NCI-H1105 (cell line): ENCODE measurements around the gene PLEKHJ1.
A peak's percentile ranks its signal among the peaks of the same experiment; 100 is the strongest.
"Not testable (repeated sequence)": the region's sequence is repeated elsewhere in the genome, so short reads cannot be mapped to it uniquely, and the experiment has no call there.

Experiments used
- DNase-seq: peaks from one replicate; lab custom pipeline; 2025; lab: John Stamatoyannopoulos, UW

Gene PLEKHJ1, protein sequence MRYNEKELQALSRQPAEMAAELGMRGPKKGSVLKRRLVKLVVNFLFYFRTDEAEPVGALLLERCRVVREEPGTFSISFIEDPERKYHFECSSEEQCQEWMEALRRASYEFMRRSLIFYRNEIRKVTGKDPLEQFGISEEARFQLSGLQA

DNA sequence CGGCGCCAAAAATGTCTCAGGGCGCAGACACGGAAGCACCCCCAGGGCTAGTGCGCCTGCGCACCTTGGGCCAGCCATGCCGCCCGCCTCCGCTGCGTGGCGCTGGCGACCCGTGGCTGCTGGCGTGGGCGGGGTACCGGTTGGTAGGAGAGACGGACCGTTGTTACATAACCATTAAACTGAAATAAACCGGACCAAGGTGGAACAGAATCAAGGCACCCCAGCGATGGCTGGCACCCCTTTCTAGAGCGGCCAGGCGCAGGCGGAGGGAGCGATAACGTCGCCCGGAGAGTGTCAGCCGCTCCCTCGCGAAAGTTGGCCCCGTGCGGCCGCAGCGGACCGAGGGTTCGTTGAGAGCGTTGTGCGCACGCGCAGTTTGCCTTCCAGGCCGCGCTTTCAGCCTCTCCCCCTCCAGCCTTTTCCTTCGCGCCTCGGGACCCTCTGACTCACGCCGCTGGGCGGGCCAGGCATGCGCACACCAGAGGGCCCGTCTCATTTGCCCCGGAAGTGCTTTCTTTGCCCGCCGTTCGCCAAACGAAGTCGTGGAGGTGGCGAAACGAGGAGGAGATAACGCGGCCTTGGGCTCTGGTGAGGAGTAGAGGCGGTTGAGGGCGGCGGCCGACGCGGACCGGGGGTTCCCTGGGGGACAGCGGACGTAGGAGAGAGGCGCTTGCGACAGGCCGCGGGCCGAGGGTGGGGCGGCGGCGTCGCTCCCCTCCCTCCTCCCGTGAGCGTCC lies at the start of gene PLEKHJ1, which contains the start of gene SF3A2:
TSS of gene PLEKHJ1 (minus strand) at position 16 of the 737 bp plus-strand sequence. CDS start 81 bp downstream, outside the sequence.
TSS of gene SF3A2 (plus strand) at position 511 of the 737 bp plus-strand sequence. CDS start 6,595 bp downstream, outside the sequence.
- DNase-seq, result peak; percentile 99

DNA sequence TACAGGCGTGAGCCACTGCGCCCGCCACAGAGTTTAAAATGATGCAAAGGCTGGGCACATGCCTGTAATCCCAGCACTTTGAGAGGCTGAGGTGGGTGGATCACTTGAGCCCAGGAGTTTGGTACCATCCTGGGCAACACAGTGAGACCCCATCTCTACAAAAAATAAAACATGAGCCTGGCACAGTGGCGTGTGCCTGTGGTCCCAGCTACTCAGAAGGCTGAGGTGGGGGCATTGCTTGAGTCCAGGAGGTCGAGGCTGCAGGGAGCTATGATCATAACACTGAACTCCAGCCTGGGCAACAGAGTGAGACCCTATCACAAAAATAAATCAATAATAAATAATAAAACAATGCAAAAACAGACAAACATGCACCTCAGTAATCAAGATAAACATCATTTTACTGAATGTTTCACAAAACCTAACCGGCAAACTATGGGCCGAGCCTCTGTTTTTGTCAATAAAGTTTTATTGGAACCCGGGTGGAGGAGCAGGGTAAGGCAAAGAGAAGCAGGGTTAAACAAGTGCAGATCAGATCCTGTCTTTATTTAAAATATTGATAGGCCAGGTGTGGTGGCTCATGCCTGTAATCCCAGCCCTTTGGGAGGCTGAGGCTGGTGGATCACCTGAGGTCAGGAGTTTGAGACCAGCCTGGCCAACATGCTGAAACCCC lies 47.8 kb upstream of the PLEKHJ1 start:
- no peak for DNase-seq

DNA sequence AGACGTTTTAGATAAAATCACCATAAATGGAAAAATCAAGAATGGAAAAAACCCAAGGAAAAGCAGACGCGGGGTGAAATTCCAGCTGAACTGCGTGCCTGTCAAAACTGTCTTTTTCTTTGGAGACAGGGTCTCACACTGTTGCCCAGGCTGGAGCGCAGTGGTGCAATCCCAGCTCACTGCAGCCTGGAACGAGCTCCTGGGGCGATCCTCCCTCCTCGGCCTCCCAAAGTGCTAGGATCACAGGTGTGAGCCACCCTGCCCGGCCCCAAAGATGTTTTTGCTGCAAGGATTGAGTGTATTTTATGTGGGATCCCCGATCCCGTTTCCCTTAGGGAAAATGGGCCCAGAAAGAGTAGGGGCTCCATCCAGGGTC lies 46.7 kb upstream of the PLEKHJ1 start:
- no peak for DNase-seq

DNA sequence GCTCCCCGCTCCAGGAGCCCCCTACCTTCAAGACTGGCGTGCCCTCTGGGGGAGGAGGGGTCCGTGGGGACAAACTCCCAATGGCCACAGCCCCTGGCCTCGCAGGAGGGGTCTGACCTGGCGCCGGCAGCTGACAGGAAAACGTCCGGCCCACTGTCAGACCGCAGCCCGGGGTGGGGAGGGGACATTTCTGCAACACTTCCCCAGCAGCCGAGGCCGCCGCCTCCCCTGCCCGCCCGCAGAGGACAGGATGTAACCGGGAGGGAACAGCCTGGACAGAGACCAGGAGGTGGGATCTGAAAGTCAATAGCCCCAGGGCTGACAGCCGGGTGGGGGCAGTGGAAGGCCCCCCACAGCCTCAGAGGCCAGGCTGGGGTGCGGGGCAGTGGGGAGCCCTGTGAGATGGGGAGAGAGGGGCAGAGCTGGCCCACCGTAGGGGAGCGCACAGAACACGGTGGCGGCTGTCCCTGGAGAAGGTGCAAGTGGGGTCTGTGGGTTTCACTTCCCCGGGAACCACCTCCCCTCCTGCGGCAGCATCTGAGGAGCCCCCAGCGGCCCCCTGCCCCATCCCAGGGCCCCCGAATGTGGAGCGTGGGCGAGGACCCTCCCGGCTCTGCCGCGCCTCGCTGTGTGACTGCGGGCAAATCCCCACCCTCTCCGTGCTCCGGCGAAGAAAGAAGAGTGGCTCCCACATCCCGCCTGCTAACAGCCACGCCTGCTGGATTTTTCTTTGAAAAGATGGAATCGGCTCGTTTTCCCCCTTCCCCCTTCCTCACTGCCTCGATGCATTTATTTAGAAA lies 46.1 kb upstream of the PLEKHJ1 start, which contains the start of gene PEAK3:
TSS of gene PEAK3 (minus strand) at position 114 of the 800 bp plus-strand sequence. CDS start 1,244 bp downstream, outside the sequence.
- no peak for DNase-seq

DNA sequence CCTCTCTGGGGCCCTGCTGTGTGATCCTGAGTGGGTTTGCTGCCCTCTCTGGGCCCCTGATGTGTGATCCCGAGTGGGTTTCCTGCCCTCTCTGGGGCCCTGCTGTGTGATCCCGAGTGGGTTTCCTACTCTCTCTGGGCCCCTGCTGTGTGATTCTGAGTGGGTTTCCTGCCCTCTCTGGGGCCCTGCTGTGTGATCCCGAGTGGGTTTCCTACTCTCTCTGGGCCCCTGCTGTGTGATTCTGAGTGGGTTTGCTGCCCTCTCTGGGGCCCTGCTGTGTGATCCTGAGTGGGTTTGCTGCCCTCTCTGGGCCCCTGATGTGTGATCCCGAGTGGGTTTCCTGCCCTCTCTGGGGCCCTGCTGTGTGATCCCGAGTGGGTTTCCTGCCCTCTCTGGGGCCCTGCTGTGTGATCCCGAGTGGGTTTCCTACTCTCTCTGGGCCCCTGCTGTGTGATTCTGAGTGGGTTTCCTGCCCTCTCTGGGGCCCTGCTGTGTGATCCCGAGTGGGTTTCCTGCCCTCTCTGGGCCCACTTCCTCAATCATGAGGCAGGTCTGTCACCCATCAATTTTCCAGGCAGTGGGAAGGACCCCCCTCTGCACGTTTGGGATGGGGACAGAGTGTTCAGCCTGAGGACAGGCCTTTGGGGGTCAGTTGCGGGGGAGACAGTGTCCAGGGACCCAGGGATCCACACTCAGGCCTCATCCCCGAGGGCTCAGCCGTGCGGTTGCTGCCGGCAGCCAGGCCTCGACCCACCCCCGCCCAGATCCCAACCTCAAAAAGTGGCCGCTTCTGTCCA lies 45.3 kb upstream of the PLEKHJ1 start:
- DNase-seq, result not testable (repeated sequence)

DNA sequence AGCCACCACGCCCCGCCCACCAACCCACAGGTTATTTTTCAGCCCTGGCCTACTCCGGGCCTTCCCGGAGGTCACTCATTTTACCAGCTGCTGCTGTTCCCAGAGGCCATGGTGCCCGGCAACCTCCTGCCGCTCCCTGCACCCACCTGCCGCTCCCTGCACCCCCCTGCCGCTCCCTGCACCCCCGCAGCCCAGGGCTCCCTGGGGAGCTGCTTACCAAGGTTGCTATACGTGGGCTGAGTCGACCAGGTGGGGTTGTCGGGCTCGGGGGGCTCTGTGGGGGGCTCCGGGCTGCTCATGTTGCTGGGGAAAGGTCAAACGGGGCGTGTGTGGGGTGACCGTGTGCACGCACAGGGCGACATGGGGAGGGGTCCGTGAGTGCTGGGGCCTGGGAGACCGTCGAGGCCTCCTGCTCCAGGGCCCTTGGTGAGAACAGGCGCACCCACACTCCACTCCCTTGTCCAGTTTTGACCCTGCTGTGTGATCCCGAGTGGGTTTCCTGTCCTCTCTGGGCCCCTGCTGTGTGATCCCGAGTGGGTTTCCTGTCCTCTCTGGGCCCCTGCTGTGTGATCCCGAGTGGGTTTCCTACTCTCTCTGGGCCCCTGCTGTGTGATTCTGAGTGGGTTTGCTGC lies 44.6 kb upstream of the PLEKHJ1 start:
- no peak for DNase-seq

DNA sequence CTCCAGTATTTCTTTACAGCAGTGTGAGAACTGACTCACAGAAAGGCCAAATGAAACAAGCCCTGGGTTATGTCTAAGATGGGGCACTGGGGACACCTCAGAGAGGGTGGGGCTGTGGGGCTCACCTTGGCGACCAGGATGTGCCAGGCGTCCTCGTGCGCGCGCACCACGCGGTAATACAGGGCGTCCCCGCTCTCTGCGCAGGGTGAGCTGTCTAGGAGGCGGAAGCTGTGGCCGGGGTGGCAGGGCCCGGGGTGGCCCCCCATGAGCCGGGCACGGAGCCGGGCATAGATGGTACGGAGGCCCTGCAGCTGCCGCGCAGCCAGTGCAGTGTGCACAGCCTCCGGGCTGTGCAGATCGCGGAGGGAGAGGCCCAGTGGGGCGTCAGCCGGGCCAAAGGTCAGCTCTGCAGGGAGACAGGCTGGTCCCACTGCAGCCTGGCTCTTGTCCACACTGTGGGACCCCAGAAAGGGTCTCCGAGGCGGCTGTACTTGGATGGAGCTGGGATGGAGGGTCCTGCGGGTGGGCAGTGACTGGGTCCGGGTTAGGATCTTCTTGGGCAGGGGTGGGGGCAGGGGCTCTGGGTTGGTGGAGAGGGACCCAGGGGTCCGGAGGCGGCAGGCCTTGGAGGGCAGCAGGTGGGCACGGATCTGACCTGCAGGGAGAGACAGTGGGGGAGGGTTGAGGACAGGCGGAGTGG lies 42.5 kb upstream of the PLEKHJ1 start:
- no peak for DNase-seq

DNA sequence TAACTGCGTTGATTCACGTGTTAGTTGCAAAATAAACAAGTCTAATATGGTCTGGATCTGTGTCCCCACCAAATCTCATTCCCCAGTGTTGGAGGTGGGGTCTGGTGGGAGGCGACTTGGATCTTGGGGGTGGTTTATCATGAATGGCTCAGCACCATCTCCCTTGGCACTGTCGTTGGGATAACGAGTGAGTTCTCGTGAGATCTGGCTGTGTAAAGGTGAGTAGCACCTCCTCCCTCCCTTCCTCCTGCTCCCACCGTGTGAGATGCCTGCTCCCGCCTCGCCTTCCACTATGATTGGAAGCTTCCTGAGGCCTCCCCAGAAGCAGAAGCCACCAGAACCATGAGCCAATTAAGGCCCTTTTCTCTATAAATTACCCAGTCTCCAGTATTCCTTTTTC lies 41.0 kb upstream of the PLEKHJ1 start:
- DNase-seq, result no peak

DNA sequence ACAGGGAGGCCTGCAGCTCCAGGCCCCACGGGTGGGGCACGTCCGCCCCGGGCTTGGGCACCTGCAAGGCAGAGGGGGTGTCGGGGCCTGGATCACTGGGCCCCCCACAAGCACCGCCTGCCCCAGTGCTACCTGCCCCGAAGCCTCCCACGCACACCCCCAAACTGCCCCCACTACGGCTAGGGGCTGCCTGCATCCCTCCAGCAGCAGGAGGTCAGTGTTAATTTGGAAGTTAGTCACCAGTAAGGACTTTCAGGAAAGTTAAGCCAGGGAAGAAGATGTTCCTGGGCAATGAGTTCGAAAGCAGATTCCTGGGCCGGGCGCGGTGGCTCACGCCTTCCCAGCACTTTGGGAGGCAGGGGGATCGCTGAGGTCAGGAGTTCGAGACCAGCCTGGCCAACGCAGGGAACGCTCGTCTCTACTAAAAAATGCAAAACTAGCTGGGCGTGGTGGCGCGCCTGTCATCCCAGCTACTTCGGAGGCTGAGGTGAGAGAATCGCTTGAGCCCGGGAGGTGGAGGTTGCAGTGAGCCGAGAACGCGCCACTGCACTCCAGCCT lies 40.4 kb upstream of the PLEKHJ1 start:
- DNase-seq, result no peak

DNA sequence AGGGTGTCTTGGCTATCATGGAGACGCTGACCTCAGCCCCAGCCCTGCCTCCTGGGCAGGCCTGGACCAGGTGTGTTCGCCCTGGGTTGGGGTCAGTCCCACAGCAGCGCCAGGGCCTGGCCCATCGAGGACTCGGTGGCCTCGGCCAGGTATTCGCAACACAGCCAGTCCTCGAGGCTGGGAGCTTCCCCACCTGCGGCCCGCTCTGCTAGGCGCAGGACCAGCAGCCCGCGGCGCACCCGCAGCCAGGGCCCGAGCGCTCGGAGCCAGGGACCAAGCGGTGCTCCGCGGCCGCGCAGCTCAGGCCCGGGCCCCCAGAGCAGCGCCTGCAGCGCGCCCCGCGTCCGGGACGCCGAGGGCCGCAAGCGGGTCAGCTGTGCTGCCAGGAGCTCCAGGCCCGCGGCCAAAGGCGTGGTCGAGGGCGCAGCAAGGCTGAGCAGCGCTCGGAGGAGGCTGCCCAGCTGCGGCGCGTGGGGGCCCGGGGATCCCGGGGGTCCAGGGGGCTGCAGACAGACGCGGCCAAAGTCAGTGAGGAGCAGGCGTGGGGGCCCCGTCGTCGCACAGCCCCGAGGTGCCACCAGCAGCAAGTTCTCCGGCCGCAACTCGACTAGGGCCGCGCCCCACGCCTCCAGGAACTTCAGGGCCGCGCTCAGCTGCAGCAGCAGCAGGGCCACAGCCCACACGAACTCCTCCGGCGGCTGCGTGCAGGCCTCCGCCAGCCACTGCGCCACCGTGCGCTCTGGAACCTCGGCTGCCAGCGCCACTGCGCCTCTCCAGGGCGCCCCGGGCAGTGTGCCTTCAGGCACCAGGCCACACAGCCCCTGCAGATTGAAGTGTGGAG lies 39.7 kb upstream of the PLEKHJ1 start:
- DNase-seq, result no peak

DNA sequence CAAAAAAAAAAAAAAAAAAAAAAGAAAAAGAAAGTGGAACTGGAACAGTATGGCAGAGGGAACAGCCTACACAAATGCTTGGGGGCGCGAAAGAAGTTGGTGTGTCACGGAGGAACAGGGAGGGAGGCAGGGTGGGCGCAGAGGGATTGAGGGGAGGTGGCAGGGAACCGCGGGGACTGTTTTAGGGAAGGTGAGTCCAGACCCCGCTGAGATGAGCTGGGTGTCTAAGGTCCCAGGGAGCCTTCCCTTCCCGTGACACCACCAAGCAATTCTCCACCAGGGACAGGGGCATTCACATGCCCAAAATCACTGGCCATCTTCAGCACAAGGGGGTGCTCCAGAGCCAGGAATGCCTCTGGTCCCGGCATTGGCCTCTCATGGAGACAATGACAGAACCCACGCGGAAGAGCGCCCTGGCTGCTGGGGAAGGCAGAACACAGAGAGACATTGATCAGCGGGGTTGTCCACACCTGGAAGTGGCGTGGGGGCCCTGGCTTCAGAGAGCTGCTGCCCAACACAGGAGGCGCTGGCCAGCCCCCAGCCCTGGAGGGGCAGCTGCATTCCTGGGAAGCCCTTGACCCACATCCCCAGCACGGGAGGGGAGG lies 38.9 kb upstream of the PLEKHJ1 start:
- peak; percentile 31 for DNase-seq

DNA sequence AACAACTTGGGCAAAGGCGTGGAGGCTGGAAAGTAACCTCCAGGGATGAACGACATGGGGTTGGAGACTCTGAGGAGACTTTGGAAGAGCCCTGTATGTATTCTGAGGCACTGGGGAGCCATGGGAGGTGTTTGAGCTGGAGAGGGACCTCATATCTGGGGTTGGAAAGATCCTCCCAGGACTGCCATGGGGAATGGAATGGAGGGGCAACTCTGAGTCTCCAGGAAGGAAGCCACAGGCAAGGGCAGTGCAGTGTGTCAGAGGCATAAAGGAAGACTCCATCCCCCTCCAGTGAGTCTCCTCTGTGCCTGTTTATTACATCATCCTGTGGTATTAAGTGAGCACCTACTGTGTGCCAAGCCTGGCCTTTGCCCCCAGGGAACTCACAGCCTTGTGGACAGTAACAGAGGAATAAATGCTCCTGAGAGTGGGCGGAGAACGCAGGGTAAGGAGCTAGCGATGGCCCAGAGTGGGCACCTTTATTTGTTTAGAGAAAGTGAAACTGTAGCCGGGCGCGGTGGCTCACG lies 38.1 kb upstream of the PLEKHJ1 start:
- DNase-seq, result no peak

DNA sequence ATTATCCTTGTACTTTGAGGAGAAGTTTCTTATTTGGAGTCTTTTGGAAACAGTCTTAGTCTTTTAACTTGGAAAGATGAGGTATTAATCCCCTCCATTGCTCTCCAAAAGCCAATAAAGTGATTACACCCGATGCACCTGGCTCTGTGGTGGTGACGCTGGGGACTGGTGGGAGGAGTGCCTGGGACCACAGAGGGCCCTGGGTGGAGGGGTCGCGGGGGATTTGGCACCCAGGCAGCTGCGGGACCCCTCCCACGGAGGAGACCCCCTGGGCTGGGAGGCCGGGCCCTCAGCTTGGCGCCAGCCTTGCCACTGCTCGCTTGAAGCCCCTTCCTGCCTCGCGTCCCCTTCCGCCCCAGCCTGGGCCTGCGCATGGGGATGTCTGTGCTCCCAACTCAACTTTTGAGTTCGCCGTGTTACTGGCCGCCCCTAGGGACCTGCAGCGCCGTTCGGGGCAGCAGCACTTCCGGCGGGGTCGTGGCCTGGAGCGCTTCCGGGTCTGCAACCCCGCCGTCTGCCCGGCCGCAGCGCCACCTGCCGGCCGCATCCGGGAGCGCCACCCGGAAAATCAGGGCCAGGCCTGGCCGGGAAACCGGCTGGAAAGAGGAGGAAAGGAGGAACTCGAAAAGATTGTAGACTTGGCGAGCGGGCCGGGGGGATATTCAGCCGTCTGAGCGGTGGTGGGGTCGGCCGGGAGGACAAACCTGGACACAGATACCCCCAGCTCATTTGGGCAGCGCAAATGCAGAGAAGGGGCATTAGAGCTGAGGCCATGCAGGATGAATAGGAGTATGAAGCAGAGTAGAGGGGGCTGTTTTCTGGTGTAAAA lies 37.4 kb upstream of the PLEKHJ1 start:
- no peak for DNase-seq

DNA sequence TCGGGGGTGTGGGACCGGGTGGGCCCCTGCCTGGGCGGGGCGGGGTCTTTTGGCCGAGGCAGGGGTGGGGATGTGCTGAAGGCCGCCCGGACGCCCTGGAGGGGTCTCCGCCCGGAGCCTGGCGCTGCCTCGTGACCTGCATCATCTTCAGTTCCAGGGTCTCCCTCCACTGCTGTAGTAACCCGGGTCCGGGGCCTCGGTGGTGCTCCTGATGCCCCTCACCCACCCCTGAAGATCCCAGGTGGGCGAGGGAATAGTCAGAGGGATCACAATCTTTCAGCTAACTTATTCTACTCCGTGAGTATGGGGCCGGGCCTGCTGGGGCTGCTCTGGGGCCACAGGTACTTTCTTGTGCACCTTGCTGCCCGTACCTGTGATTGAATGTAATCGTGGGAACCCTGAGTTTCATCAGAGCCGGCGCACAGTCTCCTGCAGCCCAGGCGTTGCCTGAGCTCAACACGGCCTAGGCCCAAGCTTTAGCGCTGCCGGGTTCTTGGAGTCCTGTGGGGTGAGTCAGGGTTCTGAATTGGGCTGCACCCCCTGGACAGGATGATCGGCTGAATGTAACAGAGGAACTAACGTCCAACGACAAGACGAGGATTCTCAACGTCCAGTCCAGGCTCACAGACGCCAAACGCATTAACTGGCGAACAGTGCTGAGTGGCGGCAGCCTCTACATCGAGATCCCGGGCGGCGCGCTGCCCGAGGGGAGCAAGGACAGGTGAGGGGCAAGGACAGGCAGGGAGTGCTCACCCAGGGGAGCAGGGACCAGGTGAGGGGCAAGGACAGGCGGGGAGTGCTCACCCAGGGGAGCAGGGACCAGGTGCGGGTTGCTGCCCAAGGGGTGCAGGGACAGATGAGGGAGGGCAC lies 35.3 kb upstream of the PLEKHJ1 start:
- DNase-seq, result no peak

DNA sequence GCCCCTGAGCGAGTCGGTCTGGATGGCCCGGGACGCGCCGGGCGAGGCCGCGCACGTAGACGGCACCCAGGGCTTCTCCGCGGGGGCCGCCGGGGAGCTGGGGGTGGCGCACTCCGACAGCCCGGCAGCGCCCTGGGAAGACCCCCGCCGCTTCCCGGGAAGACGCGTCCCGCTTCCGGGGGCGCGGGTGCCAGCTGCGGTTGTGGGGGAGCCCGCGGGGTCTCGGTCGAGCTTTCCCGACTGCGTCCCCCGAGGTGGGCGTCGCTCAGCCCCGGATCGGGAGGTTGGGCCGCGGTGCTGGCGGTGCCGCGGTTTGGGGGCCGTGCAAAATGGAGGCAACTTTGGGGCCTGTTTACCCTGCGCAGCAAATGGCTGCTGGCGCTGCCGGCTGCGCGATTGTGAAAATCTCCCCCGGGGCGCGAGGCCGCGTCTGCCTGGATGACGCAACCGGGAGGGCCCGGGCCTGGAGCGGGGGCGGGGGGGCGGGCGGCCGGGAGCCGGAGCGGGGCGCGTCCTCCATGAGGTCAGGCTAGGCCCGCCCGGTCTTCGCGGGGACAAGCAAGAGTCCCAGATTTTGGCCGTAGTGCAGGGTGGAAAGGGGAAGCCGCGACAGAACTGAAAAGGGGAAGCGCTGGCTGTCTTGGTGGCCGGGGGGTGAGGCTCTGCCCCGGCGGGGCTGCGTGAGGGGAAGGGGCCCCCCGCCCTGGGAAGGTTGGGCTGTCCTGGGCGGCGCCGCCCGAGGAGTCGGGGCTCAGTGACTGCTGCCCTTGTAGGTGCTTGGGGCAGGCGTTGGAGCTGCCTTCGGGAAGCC lies 34.5 kb upstream of the PLEKHJ1 start:
- no peak for DNase-seq

DNA sequence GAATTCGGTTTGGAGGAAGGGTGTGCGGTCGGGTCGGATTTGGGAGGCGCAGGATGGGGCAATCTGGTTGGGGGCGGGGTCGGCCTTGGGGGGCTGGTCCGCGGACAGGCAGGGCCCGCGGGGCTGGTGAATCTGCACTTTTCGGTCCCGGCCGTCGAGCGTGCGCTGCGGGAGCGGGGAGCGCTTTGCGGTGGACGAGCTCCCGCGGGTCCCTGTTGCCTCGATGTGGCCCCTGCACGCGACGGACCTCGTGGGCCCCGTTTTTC lies 34.0 kb upstream of the PLEKHJ1 start:
- DNase-seq, result no peak
